HCT116 (cell line): ENCODE measurements around the gene GRIK3. TPM values are rescaled to one million over a fixed set of nuclear protein-coding genes. Genes with fewer than 3 reads are reported as not detected.

Source experiments
- ATAC-seq: fragments of 200-7000 bp; cut with Tn5 transposase; 2 replicates; pipeline ENCODE4 v1.9.1; 2020; ENCODE audit warnings: mild to moderate bottlenecking, moderate library complexity
- BruUV-seq: library from RNA; stranded (reverse); fragments of 400-500 nt; replicated peaks from 2 replicates; lab custom pipeline; 2021; lab: Mats Ljungman, UMichigan
- CTCF ChIA-PET: fragments of 300-600 bp; sonication (Branson Sonifier 250); formaldehyde crosslinking; loops from one replicate; lab custom pipeline; 2021; ENCODE audit warnings: antibody characterized with exemption; lab: Charles Lee
- POLR2A ChIA-PET: fragments of 300-600, 350-600 bp; sonication (Branson Sonifier 250); formaldehyde crosslinking; loops from one replicate; lab custom pipeline; 2021; ENCODE audit warnings: antibody characterized with exemption; lab: Charles Lee
- RAD21 ChIA-PET, 2 experiments: fragments of 300-600 bp; sonication (Branson Sonifier 250); formaldehyde crosslinking; loops; one replicate each; lab custom pipeline; 2023; ENCODE audit warnings: low total read pairs in 2 of 2; ENCODE audit not compliant: uncharacterized antibody in 2 of 2, unreplicated experiment in 2 of 2, low non-redundant PET in 1 of 2; lab: Charles Lee
- DNase-seq: peaks from one replicate; pipeline ENCODE4 v3.0.0-alpha.2; 2010; ENCODE audit warnings: low read depth, low spot score
- H2AFZ ChIP-seq: fragments of 200-600 bp; shearing (Covaris generic), sonication (generic); 2 replicates; pipeline ENCODE4 v1.6.1; 2017; ENCODE audit warnings: low read depth, mixed run types, mixed read lengths, antibody characterized with exemption, low read length; ENCODE audit not compliant: poor library complexity, severe bottlenecking
- H3K27ac ChIP-seq: 2 replicates; pipeline ENCODE4 v1.5.1; 2012; ENCODE audit warnings: low read depth, low read length
- H3K27me3 ChIP-seq: fragments of 200-600 bp; sonication (generic); 2 replicates; pipeline ENCODE4 v1.6.1; 2016; ENCODE audit warnings: mixed run types, low read length, mixed read lengths; ENCODE audit not compliant: insufficient read depth
- H3K36me3 ChIP-seq, 2 experiments: fragments of 200-500 bp in 1 of 2; fragments of 200-600 bp in 1 of 2; sonication (Bioruptor generic) in 1 of 2; sonication (generic) in 1 of 2; 2 replicates each; pipeline versions ENCODE4 v1.5.1 to v1.6.1; 2014 to 2016; ENCODE audit warnings: low read length in 2 of 2, inconsistent platforms in 1 of 2, mixed read lengths in 1 of 2, mixed run types in 1 of 2; ENCODE audit not compliant: insufficient read depth in 2 of 2, control insufficient read depth in 1 of 2
- H3K4me1 ChIP-seq, 2 experiments: fragments of 200-600 bp in 1 of 2; sonication (generic) in 1 of 2; 2 replicates each; pipeline versions ENCODE4 v1.5.1 to v1.6.1; 2012 to 2017; ENCODE audit warnings: low read length in 2 of 2, inconsistent platforms in 1 of 2, mild to moderate bottlenecking in 1 of 2, mixed read lengths in 1 of 2, mixed run types in 1 of 2, moderate library complexity in 1 of 2; ENCODE audit not compliant: insufficient read depth in 2 of 2, control insufficient read depth in 1 of 2
- H3K4me2 ChIP-seq: fragments of 200-600 bp; sonication (generic); 2 replicates; pipeline ENCODE4 v1.6.1; 2017; ENCODE audit warnings: mixed run types, low read length, mixed read lengths
- H3K4me3 ChIP-seq, 2 experiments: fragments of 200-600 bp in 1 of 2; sonication (generic) in 1 of 2; replicated peaks in 1 of 2; 2 replicates each; pipeline ENCODE4 v1.5.1; 2011 to 2016; ENCODE audit warnings: low read length in 2 of 2, control low read depth in 1 of 2, low read depth in 1 of 2, mild to moderate bottlenecking in 1 of 2, mixed read lengths in 1 of 2, mixed run types in 1 of 2
- H3K79me2 ChIP-seq: fragments of 200-600 bp; sonication (generic); 2 replicates; pipeline ENCODE4 v1.6.1; 2017; ENCODE audit warnings: mild to moderate bottlenecking, mixed run types, low read length, moderate library complexity, mixed read lengths; ENCODE audit not compliant: insufficient read depth
- H3K9ac ChIP-seq: fragments of 200-600 bp; sonication (generic); 2 replicates; pipeline ENCODE4 v1.6.1; 2016; ENCODE audit warnings: low read length, mixed read lengths
- H3K9me2 ChIP-seq: fragments of 200-600 bp; sonication (generic), shearing (Covaris generic); 2 replicates; pipeline ENCODE4 v1.6.1; 2017; ENCODE audit warnings: mixed run types, mild to moderate bottlenecking, moderate library complexity; ENCODE audit not compliant: insufficient read depth
- H3K9me3 ChIP-seq, 2 experiments: fragments of 200-500 bp in 1 of 2; fragments of 200-600 bp in 1 of 2; sonication (Bioruptor generic) in 1 of 2; sonication (generic) in 1 of 2; 2 replicates each; pipeline ENCODE4 v1.6.1; 2014 to 2017; ENCODE audit warnings: low read length in 2 of 2, mixed read lengths in 2 of 2, inconsistent platforms in 1 of 2, low read depth in 1 of 2, mild to moderate bottlenecking in 1 of 2, mixed run types in 1 of 2, moderate library complexity in 1 of 2; ENCODE audit not compliant: control insufficient read depth in 1 of 2, insufficient read depth in 1 of 2
- H4K20me1 ChIP-seq: fragments of 200-600 bp; sonication (generic), shearing (Covaris generic); 2 replicates; pipeline ENCODE4 v1.6.1; 2017; ENCODE audit warnings: mixed run types, mild to moderate bottlenecking, moderate library complexity; ENCODE audit not compliant: insufficient read depth
- CBX3 ChIP-seq: IDR thresholded peaks from 2 replicates; pipeline ENCODE4 v1.6.1; 2012; ENCODE audit warnings: low read depth
- CTCF ChIP-seq, 3 experiments: fragments of 200-600 bp in 1 of 3; sonication (generic) in 1 of 3; IDR thresholded peaks in 2 of 3; conservative IDR thresholded peaks in 1 of 3; 2 replicates each; pipeline ENCODE4 v1.5.1; 2012 to 2017; ENCODE audit warnings: low read depth in 2 of 3, low read length in 2 of 3, antibody characterized with exemption in 1 of 3, borderline replicate concordance in 1 of 3, control low read depth in 1 of 3, mild to moderate bottlenecking in 1 of 3, mixed read lengths in 1 of 3, mixed run types in 1 of 3, moderate library complexity in 1 of 3; ENCODE audit not compliant: insufficient read depth in 1 of 3
- EGR1 ChIP-seq: IDR thresholded peaks from 2 replicates; pipeline ENCODE4 v1.6.1; 2012; ENCODE audit warnings: low read depth
- ELF1 ChIP-seq: IDR thresholded peaks from 2 replicates; pipeline ENCODE4 v1.6.1; 2012; ENCODE audit warnings: low read depth, borderline replicate concordance
- EZH2phosphoT487 ChIP-seq: fragments of 200-600 bp; IDR thresholded peaks from 2 replicates; pipeline ENCODE4 v1.6.1; 2018; ENCODE audit warnings: antibody characterized with exemption, borderline replicate concordance
- SIN3A ChIP-seq: IDR thresholded peaks from 2 replicates; pipeline ENCODE4 v1.6.1; 2012; ENCODE audit warnings: low read depth
- SRF ChIP-seq: IDR thresholded peaks from 2 replicates; pipeline ENCODE4 v1.6.1; 2012; ENCODE audit warnings: low read depth
- ZFX ChIP-seq: fragments of 450-650 bp; IDR thresholded peaks from 2 replicates; pipeline ENCODE4 v1.6.1; 2017
- ZNF274 ChIP-seq: fragments of 200-500 bp; sonication (Bioruptor generic); IDR thresholded peaks from 2 replicates; pipeline ENCODE4 v1.6.1; 2014; ENCODE audit warnings: mild to moderate bottlenecking, low read depth, low read length, inconsistent platforms
- intact Hi-C: fragments of 100-400 bp; cut with micrococcal nuclease; formaldehyde crosslinking; loops from 2 replicates; pipeline ENCODE4 v1.10.0; 2022
- total RNA-seq: library from RNA; stranded (reverse); gene quantifications from one replicate; pipeline ENCODE4 v1.2.1, GENCODE V29; 2021; ENCODE audit not compliant: unreplicated experiment
- TF ChIP-seq, protein P1 (sequence below): IDR thresholded peaks from 2 replicates; pipeline ENCODE4 v1.6.1; 2011; ENCODE audit warnings: mild to moderate bottlenecking, low read length, moderate library complexity; ENCODE audit not compliant: insufficient replicate concordance; ENCODE audit errors: extremely low read depth

Gene GRIK3
- total RNA-seq, 1 experiment from 2014 or later: not detected

GRCh38 chr1:36786425-36786824, 247.9 kb downstream of the GRIK3 start:
- Histone ChIP-seq H3K4me2 (no peak overlapping the region), H3K79me2 (no peaks in the 10 kb centered on the region), H3K36me3 (no peaks in the 10 kb centered on the region), H3K27ac (no peak overlapping the region)
- CTCF ChIA-PET: no interaction called here
- DNase-seq: no peak
- TF ChIP-seq ZNF274: no peak
- TF ChIP-seq, protein P1, sequence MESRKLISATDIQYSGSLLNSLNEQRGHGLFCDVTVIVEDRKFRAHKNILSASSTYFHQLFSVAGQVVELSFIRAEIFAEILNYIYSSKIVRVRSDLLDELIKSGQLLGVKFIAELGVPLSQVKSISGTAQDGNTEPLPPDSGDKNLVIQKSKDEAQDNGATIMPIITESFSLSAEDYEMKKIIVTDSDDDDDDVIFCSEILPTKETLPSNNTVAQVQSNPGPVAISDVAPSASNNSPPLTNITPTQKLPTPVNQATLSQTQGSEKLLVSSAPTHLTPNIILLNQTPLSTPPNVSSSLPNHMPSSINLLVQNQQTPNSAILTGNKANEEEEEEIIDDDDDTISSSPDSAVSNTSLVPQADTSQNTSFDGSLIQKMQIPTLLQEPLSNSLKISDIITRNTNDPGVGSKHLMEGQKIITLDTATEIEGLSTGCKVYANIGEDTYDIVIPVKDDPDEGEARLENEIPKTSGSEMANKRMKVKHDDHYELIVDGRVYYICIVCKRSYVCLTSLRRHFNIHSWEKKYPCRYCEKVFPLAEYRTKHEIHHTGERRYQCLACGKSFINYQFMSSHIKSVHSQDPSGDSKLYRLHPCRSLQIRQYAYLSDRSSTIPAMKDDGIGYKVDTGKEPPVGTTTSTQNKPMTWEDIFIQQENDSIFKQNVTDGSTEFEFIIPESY: no peak
- no peak for TF ChIP-seq SRF
- no peak for TF ChIP-seq EGR1
- TF ChIP-seq CTCF (IDR thresholded peaks at IDR 0.05 in 2 of 3, conservative IDR thresholded peaks at IDR 0.05 in 1 of 3; ENCODE audit: borderline replicate concordance in 1 of 3, insufficient read depth in 1 of 3, low read depth in 2 of 3, low read length in 2 of 3): no peak
- TF ChIP-seq ELF1: no peak
- no peak for TF ChIP-seq CBX3
- no peak for TF ChIP-seq SIN3A
- no peak for TF ChIP-seq EZH2phosphoT487
- TF ChIP-seq ZFX: no peak
- TF ChIP-seq, all 23 proteins: peak for 0
- H4K20me1 ChIP-seq: no peaks in the 10 kb centered on the region
- no peaks in the 10 kb centered on the region for H3K4me1 ChIP-seq
- H3K9ac ChIP-seq: no peak overlapping the region
- no peak overlapping the region for H2AFZ ChIP-seq
- RAD21 ChIA-PET: no interaction called here
- H3K9me3 ChIP-seq: no peaks in the 10 kb centered on the region
- no peak for ATAC-seq
- POLR2A ChIA-PET: no interaction called here
- no peak overlapping the region for H3K4me3 ChIP-seq
- peaks cover 24% of the 10 kb centered on the region; the same call in 1 of the 2 replicates for H3K27me3 ChIP-seq
- H3K9me2 ChIP-seq: no peaks in the 10 kb centered on the region
- intact Hi-C loops: no loop called here
- BruUV-seq: no TSS peak
